PFSK-1 (cell line): ENCODE results near the gene PLG.

Experiments used
- FOXP2 ChIP-seq: optimal IDR thresholded peaks from 2 replicates; pipeline ENCODE3; 2011; ENCODE audit warnings: borderline replicate concordance, control low read depth, inconsistent platforms; ENCODE audit not compliant: insufficient read depth; ENCODE audit errors: extremely low read length, extremely low read depth
- POLR2AphosphoS5 ChIP-seq: IDR thresholded peaks from 2 replicates; pipeline ENCODE4 v1.6.1; 2012; ENCODE audit warnings: low read depth, mild to moderate bottlenecking, control low read depth, low read length, moderate library complexity

DNA sequence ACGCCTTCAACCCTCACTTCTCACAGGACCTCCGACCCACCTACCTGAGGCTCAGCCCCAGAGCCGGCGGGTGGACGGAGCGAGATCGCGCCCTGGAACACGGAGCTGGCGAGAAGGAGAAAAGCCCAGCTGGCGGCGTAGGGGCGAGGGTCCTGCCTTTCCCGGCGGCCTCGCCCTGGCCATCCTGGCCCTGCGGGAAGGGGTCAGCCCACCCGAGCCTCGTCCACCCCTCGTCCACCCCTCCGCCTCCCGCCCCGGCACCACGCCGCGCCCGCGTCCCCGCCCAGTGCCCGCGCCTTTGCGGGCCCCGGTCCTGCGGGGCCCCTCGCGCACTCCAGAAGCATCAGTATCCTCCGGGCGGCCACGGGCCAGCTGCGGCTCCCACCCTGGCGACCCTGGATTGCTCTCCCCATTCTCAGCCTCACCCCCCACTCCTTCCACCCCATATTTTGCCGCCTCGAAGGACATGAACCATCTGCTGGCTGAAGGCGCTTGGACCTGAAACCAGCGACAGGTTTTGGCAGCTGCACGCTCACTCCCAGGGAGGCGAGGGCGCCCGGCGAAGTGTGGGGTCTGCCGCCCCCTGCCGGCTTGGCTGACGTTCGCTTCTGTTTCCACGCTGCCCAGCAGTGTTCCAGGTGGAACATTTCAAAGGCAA lies 65.1 kb downstream of the PLG start:
- TF ChIP-seq FOXP2 (no peak), POLR2AphosphoS5 (no peak)
